ENCODE results near the gene RALGAPB. TPM values are rescaled to one million over a fixed set of nuclear protein-coding genes. Genes with fewer than 3 reads are reported as not detected.

The RALGAPB gene
- polyA plus RNA-seq, 1 of the 3 experiments (the other 2 are of a cell fraction), result 10.8 TPM

GRCh38 chr20:38543014-38543906, 70.6 kb downstream of the RALGAPB start:
- Histone ChIP-seq H3K4me1 (ENCODE audit: control insufficient read depth in 1 of 2, insufficient read depth in 2 of 2, low read depth in 1 of 2, low read length in 1 of 2) (no peaks in the 10 kb centered on the region), H3K36me3 (replicated peaks in 1 of 2; ENCODE audit: control insufficient read depth in 1 of 2, insufficient read depth in 2 of 2, low read length in 1 of 2) (peaks cover 82 to 94% of the 10 kb centered on the region in 2 experiments), H3K27ac (ENCODE audit: low read depth in 2 of 2, low read length in 1 of 2) (no peak overlapping the region), H3K9me3 (no peaks in the 10 kb centered on the region), H3F3A (replicated peaks; ENCODE audit: insufficient read depth) (peaks cover 5% of the 10 kb centered on the region), H4K20me1 (ENCODE audit: insufficient read depth) (no peaks in the 10 kb centered on the region), H3K9ac (no peak overlapping the region), H3K9me2 (no peaks in the 10 kb centered on the region), H3K27me3 (ENCODE audit: insufficient read depth) (no peaks in the 10 kb centered on the region), H2AFZ (ENCODE audit: low read depth) (no peak overlapping the region), H3K79me2 (ENCODE audit: insufficient read depth) (no peaks in the 10 kb centered on the region), H3K4me2 (no peak overlapping the region), H3K4me3 (ENCODE audit: low read depth in 2 of 2, low read length in 1 of 2) (no peak overlapping the region)
- CTCF ChIA-PET, result interaction anchor here (0.7 to 0.8 kb wide), 3 partner anchors 27 to 97 kb away, joined by 3 read pairs; no protein-coding TSS in a partner anchor
- POLR2A ChIA-PET, result no interaction called here
- 95% methylated on average over 7 of the region's 7 CpGs for WGBS (ENCODE audit: low lambda C conversion rate)
- TF ChIP-seq FOXM1 (IDR thresholded peaks at IDR 0.05; ENCODE audit: low read depth) (no peak), RXRA (IDR thresholded peaks at IDR 0.05; ENCODE audit: borderline replicate concordance, low read depth) (no peak), TAF1 (IDR thresholded peaks at IDR 0.05; ENCODE audit: borderline replicate concordance, low read depth, low read length) (no peak), USF2 (IDR thresholded peaks at IDR 0.05; ENCODE audit: borderline replicate concordance, low read depth, low read length) (no peak), MXI1 (IDR thresholded peaks at IDR 0.05; ENCODE audit: low read depth, low read length) (no peak), GABPA (IDR thresholded peaks at IDR 0.05; ENCODE audit: low read depth) (no peak)
- no peak for DNase-seq

GRCh38 chr20:38545771-38546170, 73.1 kb downstream of the RALGAPB start:
- H3K9me3 ChIP-seq, result no peaks in the 10 kb centered on the region
- H3K79me2 ChIP-seq (ENCODE audit: insufficient read depth), result no peaks in the 10 kb centered on the region
- CTCF ChIA-PET, result interaction anchor here (1.2 kb wide), 1 partner anchor 20 kb away, joined by 3 read pairs; no protein-coding TSS in a partner anchor
- H3K9me2 ChIP-seq, result no peaks in the 10 kb centered on the region
- H4K20me1 ChIP-seq (ENCODE audit: insufficient read depth), result no peaks in the 10 kb centered on the region
- H3F3A ChIP-seq (replicated peaks; ENCODE audit: insufficient read depth), result no peaks in the 10 kb centered on the region
- POLR2A ChIA-PET, result no interaction called here
- peaks cover 77 to 89% of the 10 kb centered on the region in 2 experiments for H3K36me3 ChIP-seq (replicated peaks in 1 of 2; ENCODE audit: control insufficient read depth in 1 of 2, insufficient read depth in 2 of 2, low read length in 1 of 2)
- no peaks in the 10 kb centered on the region for H3K27me3 ChIP-seq (ENCODE audit: insufficient read depth)
- H3K4me3 ChIP-seq (ENCODE audit: low read depth in 2 of 2, low read length in 1 of 2), result no peak overlapping the region
- no peak overlapping the region for H3K4me2 ChIP-seq
- 100% methylated on average over 2 of the region's 2 CpGs for WGBS (ENCODE audit: low lambda C conversion rate)
- no peak for TF ChIP-seq ZBTB33 (IDR thresholded peaks at IDR 0.05; ENCODE audit: borderline replicate concordance, low read depth)
- H2AFZ ChIP-seq (ENCODE audit: low read depth), result no peak overlapping the region
- H3K9ac ChIP-seq, result no peak overlapping the region
- DNase-seq, result no peak
- no peak overlapping the region for H3K27ac ChIP-seq (ENCODE audit: low read depth in 2 of 2, low read length in 1 of 2)
- no peaks in the 10 kb centered on the region for H3K4me1 ChIP-seq (ENCODE audit: control insufficient read depth in 1 of 2, insufficient read depth in 2 of 2, low read depth in 1 of 2, low read length in 1 of 2)

All from SK-N-SH (cell line).